H1 (cell line): ENCODE measurements around the gene GRM7. TPM values are rescaled to one million over a fixed set of nuclear protein-coding genes. Genes with fewer than 3 reads are reported as not detected.

ENCODE experiments used
- CTCF ChIA-PET: fragments of 300-600 bp; sonication (Branson Sonifier 250); formaldehyde crosslinking; loops from one replicate; lab custom pipeline; 2021; ENCODE audit not compliant: partially characterized antibody; lab: Charles Lee
- POLR2A ChIA-PET: fragments of 300-600 bp; sonication (Branson Sonifier 250); formaldehyde crosslinking; loops from one replicate; lab custom pipeline; 2021; ENCODE audit warnings: inconsistent platforms; ENCODE audit not compliant: partially characterized antibody; lab: Charles Lee
- DNase-seq, 2 experiments: peaks; one replicate each; pipeline versions ENCODE4 v3.0.0 to v3.0.0-alpha.2; 2010 to 2022; ENCODE audit warnings: low spot score in 2 of 2, low read depth in 1 of 2, mixed read lengths in 1 of 2
- FAIRE-seq: peaks from 2 replicates; lab custom pipeline; 2011; peaks lifted over from hg19 to GRCh38; lab: Jason Lieb, UNC
- H2AFZ ChIP-seq: 2 replicates; pipeline ENCODE4 v1.8.1; 2012; ENCODE audit warnings: low read length, inconsistent platforms
- H2AK5ac ChIP-seq: 2 replicates; pipeline ENCODE4 v1.6.1; 2013; ENCODE audit warnings: low read depth, low read length
- H2BK120ac ChIP-seq: replicated peaks from 2 replicates; pipeline ENCODE3; 2013; ENCODE audit warnings: low read depth, low read length, inconsistent platforms
- H2BK12ac ChIP-seq: 2 replicates; pipeline ENCODE4 v1.6.1; 2013; ENCODE audit warnings: low read depth, low read length
- H2BK15ac ChIP-seq: 2 replicates; pipeline ENCODE4 v1.6.1; 2013; ENCODE audit warnings: low read length
- H2BK20ac ChIP-seq: 2 replicates; pipeline ENCODE4 v1.6.1; 2013; ENCODE audit warnings: low read length
- H2BK5ac ChIP-seq: 2 replicates; pipeline ENCODE4 v1.6.1; 2013; ENCODE audit warnings: low read depth, low read length
- H3K14ac ChIP-seq: 2 replicates; pipeline ENCODE4 v1.6.1; 2013; ENCODE audit warnings: inconsistent platforms; ENCODE audit not compliant: insufficient read length
- H3K18ac ChIP-seq: 2 replicates; pipeline ENCODE4 v1.6.1; 2013; ENCODE audit warnings: low read length; ENCODE audit errors: extremely low read depth
- H3K23ac ChIP-seq: 2 replicates; pipeline ENCODE4 v1.6.1; 2013; ENCODE audit warnings: inconsistent platforms; ENCODE audit not compliant: insufficient read length
- H3K23me2 ChIP-seq: 2 replicates; pipeline ENCODE4 v1.6.1; 2013; ENCODE audit warnings: low read depth, low read length
- H3K27ac ChIP-seq: 2 replicates; pipeline ENCODE4 v1.6.1; 2011; ENCODE audit warnings: low read depth, low read length, inconsistent platforms
- H3K27me3 ChIP-seq, 4 experiments: replicated peaks in 1 of 4; 1 replicate in 1 of 4; 2 replicates in 3 of 4; pipeline versions ENCODE4 v1.6.1 to v1.8.1; 2011 to 2013; ENCODE audit warnings: low read length in 3 of 4, mild to moderate bottlenecking in 3 of 4, inconsistent platforms in 2 of 4, mixed read lengths in 2 of 4, moderate library complexity in 1 of 4; ENCODE audit not compliant: control insufficient read depth in 3 of 4, insufficient read depth in 3 of 4; ENCODE audit errors: extremely low read depth in 1 of 4
- H3K36me3 ChIP-seq, 4 experiments: 2 replicates each; pipeline versions ENCODE4 v1.6.1 to v1.8.1; 2011 to 2013; ENCODE audit warnings: mild to moderate bottlenecking in 4 of 4, low read length in 3 of 4, moderate library complexity in 2 of 4, control low read depth in 1 of 4, inconsistent platforms in 1 of 4; ENCODE audit not compliant: insufficient read depth in 4 of 4, control insufficient read depth in 2 of 4
- H3K4ac ChIP-seq: replicated peaks from 2 replicates; pipeline ENCODE3; 2013; ENCODE audit warnings: low read length, low read depth, mixed read lengths, inconsistent platforms; ENCODE audit not compliant: insufficient read length
- H3K4me1 ChIP-seq, 4 experiments: replicated peaks in 1 of 4; 1 replicate in 1 of 4; 2 replicates in 3 of 4; pipeline versions ENCODE4 v1.6.1 to v1.8.1; 2011 to 2013; ENCODE audit warnings: low read length in 3 of 4, inconsistent platforms in 2 of 4, mixed read lengths in 1 of 4; ENCODE audit not compliant: insufficient read depth in 4 of 4, control insufficient read depth in 3 of 4
- H3K4me2 ChIP-seq, 2 experiments: 2 replicates each; pipeline versions ENCODE4 v1.6.1 to v1.8.1; 2011 to 2013; ENCODE audit warnings: low read depth in 2 of 2, low read length in 2 of 2, control low read depth in 1 of 2, inconsistent platforms in 1 of 2, mild to moderate bottlenecking in 1 of 2; ENCODE audit not compliant: insufficient read depth in 1 of 2
- H3K4me3 ChIP-seq, 4 experiments: fragments of 200-600, 300-600 bp in 1 of 4; sonication (generic), shearing (Covaris generic), sonication (Bioruptor Twin) in 1 of 4; 2 replicates each; pipeline versions ENCODE4 v1.5.1 to v1.8.1; 2011 to 2016; ENCODE audit warnings: low read length in 4 of 4, low read depth in 3 of 4, control low read depth in 2 of 4, inconsistent platforms in 2 of 4, mild to moderate bottlenecking in 2 of 4, mixed read lengths in 1 of 4, moderate library complexity in 1 of 4; ENCODE audit not compliant: insufficient read depth in 2 of 4; ENCODE audit errors: extremely low read depth in 1 of 4
- H3K56ac ChIP-seq: replicated peaks from 2 replicates; pipeline ENCODE3; 2013; ENCODE audit warnings: low read depth, mild to moderate bottlenecking, mixed read lengths, low read length, inconsistent platforms; ENCODE audit not compliant: insufficient read length
- H3K79me1 ChIP-seq: 2 replicates; pipeline ENCODE4 v1.6.1; 2013; ENCODE audit warnings: low read depth, low read length, control low read depth
- H3K79me2 ChIP-seq, 2 experiments: 2 replicates each; pipeline versions ENCODE4 v1.6.1 to v1.8.1; 2012 to 2013; ENCODE audit warnings: low read length in 2 of 2, mild to moderate bottlenecking in 2 of 2, inconsistent platforms in 1 of 2; ENCODE audit not compliant: insufficient read depth in 2 of 2, control insufficient read depth in 1 of 2
- H3K9ac ChIP-seq, 4 experiments: replicated peaks in 1 of 4; 1 replicate in 1 of 4; 2 replicates in 3 of 4; pipeline versions ENCODE4 v1.6.1 to v1.8.1; 2011 to 2013; ENCODE audit warnings: low read depth in 3 of 4, low read length in 3 of 4, control low read depth in 2 of 4, mild to moderate bottlenecking in 2 of 4, moderate library complexity in 2 of 4, inconsistent platforms in 1 of 4; ENCODE audit errors: extremely low read depth in 1 of 4
- H3K9me3 ChIP-seq, 2 experiments: 2 replicates each; pipeline versions ENCODE4 v1.6.1 to v1.8.1; 2012 to 2013; ENCODE audit warnings: mild to moderate bottlenecking in 2 of 2, moderate library complexity in 2 of 2, control low read depth in 1 of 2, inconsistent platforms in 1 of 2, low read depth in 1 of 2, low read length in 1 of 2, mixed read lengths in 1 of 2; ENCODE audit not compliant: insufficient read depth in 2 of 2
- H4K20me1 ChIP-seq, 2 experiments: replicated peaks in 1 of 2; 2 replicates each; pipeline versions ENCODE3 to v1.8.1; 2011 to 2013; ENCODE audit warnings: inconsistent platforms in 2 of 2, low read length in 2 of 2, mild to moderate bottlenecking in 1 of 2; ENCODE audit not compliant: insufficient read depth in 2 of 2, control insufficient read depth in 1 of 2
- H4K5ac ChIP-seq: 2 replicates; pipeline ENCODE4 v1.6.1; 2013; ENCODE audit warnings: low read length, low read depth, mixed read lengths, inconsistent platforms; ENCODE audit not compliant: insufficient read length
- H4K8ac ChIP-seq: 2 replicates; pipeline ENCODE4 v1.8.0; 2013; ENCODE audit warnings: mild to moderate bottlenecking, moderate library complexity, low read length, inconsistent platforms; ENCODE audit not compliant: insufficient read depth; ENCODE audit errors: extremely low read depth
- H4K91ac ChIP-seq: replicated peaks from 2 replicates; pipeline ENCODE3; 2013; ENCODE audit warnings: low read length, mixed read lengths, inconsistent platforms; ENCODE audit not compliant: insufficient read length
- POLR2AphosphoS5 ChIP-seq: IDR thresholded peaks from 2 replicates; pipeline ENCODE4 v1.6.1; 2011; ENCODE audit warnings: low read depth, low read length
- WGBS, 2 experiments: shearing (Covaris generic) in 1 of 2; methylation state at CpG; one replicate each; pipeline versions ENCODE4 v1.1.6 to v1.1.7; 2013 to 2015; ENCODE audit warnings: low lambda C conversion rate in 2 of 2, mixed read lengths in 2 of 2, inconsistent platforms in 1 of 2, low coverage in 1 of 2, missing lambda C conversion rate in 1 of 2; ENCODE audit not compliant: insufficient replicate concordance in 2 of 2, insufficient coverage in 1 of 2, insufficient read length in 1 of 2; ENCODE audit errors: extremely low coverage in 1 of 2, missing lambda C conversion rate in 1 of 2; 5-methylcytosine and 5-hydroxymethylcytosine counted together
- polyA plus RNA-seq, 7 experiments: library from polyadenylated mRNA; depleted of rRNA in 3 of 7; stranded (reverse) in 5 of 7; unstranded in 2 of 7; fragments of >200 nt in 5 of 7; fragments of 200-250 nt in 2 of 7; gene quantifications; 1 replicate in 5 of 7; 2 replicates in 1 of 7; 4 replicates in 1 of 7; pipeline versions ENCODE4 v1.2.1 to v1.2.3, GENCODE V29; 2011 to 2013; ENCODE audit warnings: missing spikeins in 2 of 7, mixed read lengths in 2 of 7
- total RNA-seq: library from RNA; stranded (reverse); fragmentation: NEBNext Ultra II Directional; extraction: Animal tissue kit (Norgen Biotek cat#: 25700); gene quantifications from 2 replicates; pipeline ENCODE4 v1.2.1, GENCODE V29; 2021

Gene GRM7
- total and polyA plus RNA-seq, 2 of the 8 experiments (the other 6 are each of a cell fraction or from before 2014, with no cell fraction given): 0.17 to 0.24 TPM

DNA sequence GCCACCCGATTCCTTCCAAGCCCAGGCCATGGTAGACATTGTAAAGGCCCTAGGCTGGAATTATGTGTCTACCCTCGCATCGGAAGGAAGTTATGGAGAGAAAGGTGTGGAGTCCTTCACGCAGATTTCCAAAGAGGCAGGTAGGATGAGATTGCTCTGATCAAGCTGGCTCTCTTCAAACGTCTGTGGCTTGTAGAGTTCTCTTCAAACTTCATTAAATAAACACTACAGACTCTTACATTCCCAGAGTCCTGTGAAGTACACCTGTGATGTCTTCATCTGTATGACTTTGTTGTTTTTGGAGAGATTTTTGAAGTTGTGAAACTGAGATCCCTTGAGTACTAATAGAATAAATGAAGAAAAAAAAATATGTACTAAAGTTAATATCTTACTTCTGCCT is 285.6 kb downstream of the GRM7 start:
- no peak overlapping the region for H3K56ac ChIP-seq
- H3K79me1 ChIP-seq: no peaks in the 10 kb centered on the region
- no peak for FAIRE-seq
- no peak overlapping the region for H4K8ac ChIP-seq
- H2BK5ac ChIP-seq: no peak overlapping the region
- no peaks in the 10 kb centered on the region for H3K36me3 ChIP-seq
- no peak overlapping the region for H2AK5ac ChIP-seq
- H2BK15ac ChIP-seq: no peak overlapping the region
- ChIA-PET CTCF (interaction anchor here (1.0 to 2.1 kb wide), 2 partner anchors 27 to 49 kb away, joined by 3 to 4 read pairs; no protein-coding TSS in a partner anchor), POLR2A (interaction anchor here (0.9 kb wide), 1 partner anchor 64 kb away, joined by 3 read pairs; no protein-coding TSS in a partner anchor)
- no peaks in the 10 kb centered on the region for H3K27me3 ChIP-seq
- H2BK20ac ChIP-seq: no peak overlapping the region
- H3K23me2 ChIP-seq: no peaks in the 10 kb centered on the region
- WGBS, 2 experiments: 93% methylated on average over 5 of the region's 5 CpGs; no CpG with 5 or more reads in 1 of the 2 experiments
- no peak overlapping the region for H3K27ac ChIP-seq
- H2BK120ac ChIP-seq: no peak overlapping the region
- H3K4me1 ChIP-seq: no peaks in the 10 kb centered on the region
- no peaks in the 10 kb centered on the region for H3K79me2 ChIP-seq
- H2AFZ ChIP-seq: no peak overlapping the region
- no peak for DNase-seq
- no peaks in the 10 kb centered on the region for H3K9me3 ChIP-seq
- H4K91ac ChIP-seq: no peak overlapping the region
- H3K4me3 ChIP-seq: no peak overlapping the region
- no peak overlapping the region for H3K14ac ChIP-seq
- H3K9ac ChIP-seq: no peak overlapping the region
- no peak overlapping the region for H3K23ac ChIP-seq
- no peak overlapping the region for H3K4me2 ChIP-seq
- H4K5ac ChIP-seq: no peak overlapping the region
- no peak overlapping the region for H2BK12ac ChIP-seq
- no peak overlapping the region for H3K4ac ChIP-seq
- no peak overlapping the region for H3K18ac ChIP-seq
- no peaks in the 10 kb centered on the region for H4K20me1 ChIP-seq
- TF ChIP-seq POLR2AphosphoS5: no peak
